Vagina (tissue), 2 donors: Measurements from ENCODE around the gene GCG.
A peak's percentile ranks its signal among the peaks of the same experiment; 100 is the strongest.

Source experiments
- CTCF ChIP-seq, 3 experiments: fragments of 450-650 bp in 2 of 3; fragments of 200-600 bp in 1 of 3; sonication (generic) in 1 of 3; IDR thresholded peaks; one replicate each; pipeline ENCODE4 v1.5.1; 2017 to 2019; ENCODE audit warnings: antibody characterized with exemption in 3 of 3, mild to moderate bottlenecking in 2 of 3, moderate library complexity in 2 of 3
- POLR2A ChIP-seq, 2 donors: fragments of 450-650 bp; IDR thresholded peaks; one replicate each; pipeline ENCODE4 v1.6.1; 2017; ENCODE audit warnings: antibody characterized with exemption in 2 of 2, mild to moderate bottlenecking in 2 of 2, moderate library complexity in 2 of 2

GRCh38 chr2:162153608-162154224, 1.7 kb upstream of the GCG start:
- TF ChIP-seq CTCF (IDR thresholded peaks at IDR 0.05) = peak in 1 of 3 experiments; percentile 11
- no peak for TF ChIP-seq POLR2A (IDR thresholded peaks at IDR 0.05)
